ENCODE data around the gene TMCO5A.

The TMCO5A gene

DNA sequence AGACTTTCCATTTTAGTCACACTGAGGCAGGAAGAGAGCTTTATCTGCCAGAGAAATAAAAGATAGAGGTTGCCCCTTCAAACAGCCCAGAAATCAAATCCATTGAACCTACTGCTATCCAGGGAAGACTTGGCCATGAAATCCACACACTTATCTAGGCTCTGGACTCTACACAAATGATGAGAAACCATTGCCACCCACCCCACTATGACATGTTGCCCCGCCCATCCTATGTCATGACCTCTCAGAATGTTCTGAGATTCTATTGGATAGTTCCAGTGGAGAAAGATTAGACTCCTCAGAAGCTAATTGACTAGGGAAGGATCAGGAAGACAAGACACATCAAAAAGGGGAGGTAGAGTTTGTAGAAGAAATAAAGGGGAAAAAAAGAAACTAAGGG lies at the start of gene TMCO5A:
Gene TMCO5A, plus strand, starts transcription at position 301 of the 400 bp plus-strand sequence. CDS start 1,684 bp downstream, outside the sequence.
- Histone ChIP-seq H3K36me3 (ENCODE audit: insufficient read depth, low read length) (no peaks in the 10 kb centered on the region), H3K79me2 (ENCODE audit: insufficient read depth, low read length) (no peaks in the 10 kb centered on the region), H3K4me3 (ENCODE audit: low read length, poor library complexity, severe bottlenecking) (no peak within 1 kb of the TSS), H3K9ac (ENCODE audit: low read depth, low read length, poor library complexity, severe bottlenecking) (no peak within 1 kb of the TSS), H4K20me1 (ENCODE audit: insufficient read depth, low read length, poor library complexity, severe bottlenecking) (no peaks in the 10 kb centered on the region), H3K4me2 (ENCODE audit: low read depth, low read length, poor library complexity, severe bottlenecking) (no peak within 1 kb of the TSS), H3K27me3 (ENCODE audit: insufficient read depth, low read length, poor library complexity, severe bottlenecking) (no peaks in the 10 kb centered on the region), H3K4me1 (ENCODE audit: insufficient read depth, low read length, poor library complexity, severe bottlenecking) (no peaks in the 10 kb centered on the region), H3F3A (ENCODE audit: low read depth) (no peaks in the 10 kb centered on the region), H3K9me2 (replicated peaks; ENCODE audit: low read depth, low read length) (no peaks in the 10 kb centered on the region), H2AFZ (ENCODE audit: low read length) (no peak within 1 kb of the TSS), H3K9me3 (ENCODE audit: insufficient read depth, low read depth, low read length) (no peaks in the 10 kb centered on the region)
- TF ChIP-seq, protein P1, sequence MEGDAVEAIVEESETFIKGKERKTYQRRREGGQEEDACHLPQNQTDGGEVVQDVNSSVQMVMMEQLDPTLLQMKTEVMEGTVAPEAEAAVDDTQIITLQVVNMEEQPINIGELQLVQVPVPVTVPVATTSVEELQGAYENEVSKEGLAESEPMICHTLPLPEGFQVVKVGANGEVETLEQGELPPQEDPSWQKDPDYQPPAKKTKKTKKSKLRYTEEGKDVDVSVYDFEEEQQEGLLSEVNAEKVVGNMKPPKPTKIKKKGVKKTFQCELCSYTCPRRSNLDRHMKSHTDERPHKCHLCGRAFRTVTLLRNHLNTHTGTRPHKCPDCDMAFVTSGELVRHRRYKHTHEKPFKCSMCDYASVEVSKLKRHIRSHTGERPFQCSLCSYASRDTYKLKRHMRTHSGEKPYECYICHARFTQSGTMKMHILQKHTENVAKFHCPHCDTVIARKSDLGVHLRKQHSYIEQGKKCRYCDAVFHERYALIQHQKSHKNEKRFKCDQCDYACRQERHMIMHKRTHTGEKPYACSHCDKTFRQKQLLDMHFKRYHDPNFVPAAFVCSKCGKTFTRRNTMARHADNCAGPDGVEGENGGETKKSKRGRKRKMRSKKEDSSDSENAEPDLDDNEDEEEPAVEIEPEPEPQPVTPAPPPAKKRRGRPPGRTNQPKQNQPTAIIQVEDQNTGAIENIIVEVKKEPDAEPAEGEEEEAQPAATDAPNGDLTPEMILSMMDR (conservative IDR thresholded peaks at IDR 0.05; ENCODE audit: low read length): no peak
- no peak for TF ChIP-seq EZH2phosphoT487 (IDR thresholded peaks at IDR 0.05; ENCODE audit: borderline replicate concordance)

DNA sequence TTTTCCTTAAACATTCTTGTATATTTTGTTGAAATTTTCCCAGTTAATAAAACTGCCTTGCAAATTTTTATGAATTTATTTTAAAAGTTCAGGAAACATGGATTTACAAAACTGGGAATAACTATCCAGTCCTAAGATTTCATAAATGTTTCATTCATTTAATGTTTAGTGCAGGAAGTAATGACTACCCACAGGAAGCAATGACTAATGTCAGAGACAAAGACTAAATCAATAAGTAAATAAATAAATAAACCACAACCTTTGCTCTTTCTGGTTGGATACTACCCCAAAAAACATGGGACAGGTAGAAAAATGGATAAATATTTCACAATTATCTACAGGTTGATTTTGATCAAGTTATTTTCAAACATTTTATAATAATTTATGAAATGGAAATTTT lies 48.8 kb upstream of the TMCO5A start:
- no peak overlapping the region for H3K4me2 ChIP-seq (ENCODE audit: low read depth, low read length, poor library complexity, severe bottlenecking)
- H3K9me3 ChIP-seq (ENCODE audit: insufficient read depth, low read depth, low read length): no peaks in the 10 kb centered on the region
- no peak overlapping the region for H3K9ac ChIP-seq (ENCODE audit: low read depth, low read length, poor library complexity, severe bottlenecking)
- H2AFZ ChIP-seq (ENCODE audit: low read length): no peak overlapping the region
- TF ChIP-seq, protein P1 (conservative IDR thresholded peaks at IDR 0.05; ENCODE audit: low read length): no peak
- no peak for TF ChIP-seq EZH2phosphoT487 (IDR thresholded peaks at IDR 0.05; ENCODE audit: borderline replicate concordance)
- H4K20me1 ChIP-seq (ENCODE audit: insufficient read depth, low read length, poor library complexity, severe bottlenecking): no peaks in the 10 kb centered on the region
- no peak overlapping the region for H3K4me3 ChIP-seq (ENCODE audit: low read length, poor library complexity, severe bottlenecking)
- no peaks in the 10 kb centered on the region for H3K27me3 ChIP-seq (ENCODE audit: insufficient read depth, low read length, poor library complexity, severe bottlenecking)
- H3K9me2 ChIP-seq (replicated peaks; ENCODE audit: low read depth, low read length): no peaks in the 10 kb centered on the region
- H3K79me2 ChIP-seq (ENCODE audit: insufficient read depth, low read length): no peaks in the 10 kb centered on the region
- no peaks in the 10 kb centered on the region for H3F3A ChIP-seq (ENCODE audit: low read depth)
- H3K36me3 ChIP-seq (ENCODE audit: insufficient read depth, low read length): no peaks in the 10 kb centered on the region
- H3K4me1 ChIP-seq (ENCODE audit: insufficient read depth, low read length, poor library complexity, severe bottlenecking): peaks cover 24% of the 10 kb centered on the region

DNA sequence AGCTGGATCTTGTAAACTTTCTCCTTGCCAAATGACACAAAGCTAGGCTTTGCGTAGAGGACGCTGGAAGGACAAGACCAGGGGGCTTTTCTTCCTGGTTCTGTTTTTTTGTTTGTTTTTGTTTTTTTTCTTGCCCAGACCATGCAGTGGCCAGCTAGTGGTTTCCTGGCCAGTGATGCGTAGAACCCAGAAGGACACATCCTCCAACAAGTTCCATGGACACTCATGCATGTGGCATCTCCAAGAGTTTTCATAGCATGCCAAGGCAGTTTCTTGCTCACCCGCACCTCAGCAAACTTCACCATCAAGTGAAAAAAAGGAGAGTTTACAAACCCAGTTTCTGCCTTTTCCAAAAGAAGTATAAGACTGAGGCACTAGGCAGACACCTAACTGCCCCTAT lies 46.1 kb upstream of the TMCO5A start:
- no peak overlapping the region for H2AFZ ChIP-seq (ENCODE audit: low read length)
- no peaks in the 10 kb centered on the region for H4K20me1 ChIP-seq (ENCODE audit: insufficient read depth, low read length, poor library complexity, severe bottlenecking)
- H3K9ac ChIP-seq (ENCODE audit: low read depth, low read length, poor library complexity, severe bottlenecking): no peak overlapping the region
- no peak overlapping the region for H3K4me2 ChIP-seq (ENCODE audit: low read depth, low read length, poor library complexity, severe bottlenecking)
- H3K36me3 ChIP-seq (ENCODE audit: insufficient read depth, low read length): no peaks in the 10 kb centered on the region
- no peak overlapping the region for H3K4me3 ChIP-seq (ENCODE audit: low read length, poor library complexity, severe bottlenecking)
- peaks cover 24% of the 10 kb centered on the region for H3K4me1 ChIP-seq (ENCODE audit: insufficient read depth, low read length, poor library complexity, severe bottlenecking)
- H3K9me3 ChIP-seq (ENCODE audit: insufficient read depth, low read depth, low read length): no peaks in the 10 kb centered on the region
- no peaks in the 10 kb centered on the region for H3K79me2 ChIP-seq (ENCODE audit: insufficient read depth, low read length)
- H3K9me2 ChIP-seq (replicated peaks; ENCODE audit: low read depth, low read length): no peaks in the 10 kb centered on the region
- TF ChIP-seq, protein P1 (conservative IDR thresholded peaks at IDR 0.05; ENCODE audit: low read length): no peak
- TF ChIP-seq EZH2phosphoT487 (IDR thresholded peaks at IDR 0.05; ENCODE audit: borderline replicate concordance): no peak
- H3F3A ChIP-seq (ENCODE audit: low read depth): no peaks in the 10 kb centered on the region
- no peaks in the 10 kb centered on the region for H3K27me3 ChIP-seq (ENCODE audit: insufficient read depth, low read length, poor library complexity, severe bottlenecking)
